Rectal smooth muscle tissue (tissue), 1 donor: Measurements from ENCODE around the gene PRAC1.
A peak's percentile ranks its signal among the peaks of the same experiment; 100 is the strongest.

Experiments used
- H3K27ac ChIP-seq: one replicate; pipeline ENCODE4 v1.7.0; 2013; ENCODE audit warnings: low read depth, low read length, inconsistent platforms
- H3K27me3 ChIP-seq: one replicate; pipeline ENCODE4 v1.7.0; 2013; ENCODE audit warnings: low read length; ENCODE audit not compliant: control insufficient read depth, insufficient read depth
- H3K36me3 ChIP-seq: one replicate; pipeline ENCODE4 v1.7.0; 2013; ENCODE audit warnings: low read length; ENCODE audit not compliant: control insufficient read depth, insufficient read depth
- H3K4me1 ChIP-seq: one replicate; pipeline ENCODE4 v1.7.0; 2013; ENCODE audit warnings: low read length; ENCODE audit not compliant: control insufficient read depth, insufficient read depth
- H3K4me3 ChIP-seq: one replicate; pipeline ENCODE4 v1.7.0; 2013; ENCODE audit warnings: low read length
- H3K9ac ChIP-seq: one replicate; pipeline ENCODE4 v1.7.0; 2013; ENCODE audit warnings: low read length

PRAC1 gene

DNA sequence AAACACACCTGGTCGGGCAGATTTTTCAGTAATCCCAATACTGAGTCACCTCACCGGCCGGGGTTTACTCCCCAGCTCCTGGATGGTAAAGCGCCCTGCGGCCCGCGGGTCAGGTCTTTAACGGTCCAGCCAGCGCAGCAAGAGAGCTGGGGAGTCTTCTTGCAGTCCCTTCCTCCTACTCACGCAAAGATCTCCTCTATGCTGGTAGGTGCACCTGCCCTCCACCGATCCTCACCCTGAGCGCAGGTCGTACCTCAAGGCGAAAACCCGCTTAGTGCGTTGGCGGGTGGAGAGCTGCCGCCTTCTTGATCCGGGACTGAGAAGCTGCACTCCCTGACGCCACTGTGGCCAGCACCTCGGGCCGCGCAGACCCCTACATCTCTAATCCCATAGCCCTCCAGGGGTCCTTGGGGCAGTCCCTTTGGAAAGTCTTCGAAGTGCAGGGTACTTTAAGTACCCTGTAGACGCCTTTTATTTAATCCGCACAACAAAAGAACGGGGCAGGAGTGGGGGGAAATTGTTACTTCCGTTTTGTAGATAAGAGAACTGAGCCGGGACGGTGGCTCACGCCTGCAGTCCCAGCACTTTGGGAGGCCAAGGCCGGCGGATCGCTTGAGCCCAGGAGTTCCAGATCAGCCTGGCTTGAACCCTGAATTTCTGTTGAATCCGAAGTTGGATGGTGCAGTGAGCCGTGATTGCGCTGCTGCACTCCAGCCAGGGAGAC, 16.6 kb upstream of the PRAC1 start:
- Histone ChIP-seq H3K36me3 (no peaks in the 10 kb centered on the region), H3K4me1 (no peaks in the 10 kb centered on the region), H3K27me3 (peaks cover 45% of the 10 kb centered on the region), H3K4me3 (no peak overlapping the region), H3K9ac (no peak overlapping the region), H3K27ac (no peak overlapping the region)

- Histone ChIP-seq H3K4me3 (no peak overlapping the region), H3K27me3 (peaks cover 41% of the 10 kb centered on the region)
Measured at GRCh38 chr17:48738424-48738802, 16.1 kb upstream of the PRAC1 start.

DNA sequence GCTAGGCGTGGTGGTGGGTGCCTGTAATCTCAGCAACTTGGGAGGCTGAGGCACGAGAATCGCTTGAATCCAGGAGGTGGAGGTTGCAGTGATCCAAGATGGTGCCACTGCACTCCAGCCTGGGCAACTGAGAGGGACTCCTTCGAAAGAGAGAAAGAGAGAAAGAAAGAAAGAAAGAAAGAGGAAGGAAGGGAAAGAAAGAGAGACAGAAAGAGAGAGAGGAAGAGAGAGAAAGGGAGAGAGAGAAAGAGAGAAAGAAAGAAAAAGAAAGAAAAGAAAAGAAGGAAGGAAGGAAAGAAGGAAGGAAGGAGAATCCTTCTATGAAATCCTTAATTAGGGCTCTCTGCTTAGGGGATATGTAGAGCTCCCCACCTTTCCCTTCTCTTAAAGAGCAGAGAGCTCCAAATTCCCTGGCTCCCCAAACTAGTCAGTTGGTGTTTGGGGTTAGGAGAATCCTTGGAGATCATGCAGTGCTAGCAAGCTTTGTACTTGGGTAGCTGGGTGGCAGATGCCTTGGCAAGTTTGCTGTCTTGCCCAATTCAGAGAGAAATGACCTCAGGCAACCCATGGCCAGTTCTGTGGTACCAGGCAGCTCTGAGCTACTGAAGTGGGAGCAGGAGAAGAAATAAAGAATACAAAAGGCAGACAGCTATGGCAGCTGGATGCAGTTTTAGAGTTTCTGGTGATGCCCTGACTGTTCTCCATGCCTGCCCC, 15.2 kb upstream of the PRAC1 start:
- peaks cover 40% of the 10 kb centered on the region for H3K27me3 ChIP-seq

More at GRCh38 chr17:48738424-48738802, 16.1 kb upstream of the PRAC1 start:
- H3K4me1 ChIP-seq: no peaks in the 10 kb centered on the region
- H3K9ac ChIP-seq: no peak overlapping the region
- H3K36me3 ChIP-seq: no peaks in the 10 kb centered on the region
- no peak overlapping the region for H3K27ac ChIP-seq

GRCh38 chr17:48735062-48735351, 12.7 kb upstream of the PRAC1 start:
- Histone ChIP-seq H3K36me3 (no peaks in the 10 kb centered on the region), H3K27me3 (peaks cover 42% of the 10 kb centered on the region), H3K27ac (no peak overlapping the region), H3K4me3 (no peak overlapping the region), H3K9ac (no peak overlapping the region), H3K4me1 (no peaks in the 10 kb centered on the region)

More for the DNA sequence above, 15.2 kb upstream of the PRAC1 start:
- no peaks in the 10 kb centered on the region for H3K36me3 ChIP-seq
- H3K4me1 ChIP-seq: no peaks in the 10 kb centered on the region
- no peak overlapping the region for H3K9ac ChIP-seq
- no peak overlapping the region for H3K27ac ChIP-seq
- H3K4me3 ChIP-seq: no peak overlapping the region

DNA sequence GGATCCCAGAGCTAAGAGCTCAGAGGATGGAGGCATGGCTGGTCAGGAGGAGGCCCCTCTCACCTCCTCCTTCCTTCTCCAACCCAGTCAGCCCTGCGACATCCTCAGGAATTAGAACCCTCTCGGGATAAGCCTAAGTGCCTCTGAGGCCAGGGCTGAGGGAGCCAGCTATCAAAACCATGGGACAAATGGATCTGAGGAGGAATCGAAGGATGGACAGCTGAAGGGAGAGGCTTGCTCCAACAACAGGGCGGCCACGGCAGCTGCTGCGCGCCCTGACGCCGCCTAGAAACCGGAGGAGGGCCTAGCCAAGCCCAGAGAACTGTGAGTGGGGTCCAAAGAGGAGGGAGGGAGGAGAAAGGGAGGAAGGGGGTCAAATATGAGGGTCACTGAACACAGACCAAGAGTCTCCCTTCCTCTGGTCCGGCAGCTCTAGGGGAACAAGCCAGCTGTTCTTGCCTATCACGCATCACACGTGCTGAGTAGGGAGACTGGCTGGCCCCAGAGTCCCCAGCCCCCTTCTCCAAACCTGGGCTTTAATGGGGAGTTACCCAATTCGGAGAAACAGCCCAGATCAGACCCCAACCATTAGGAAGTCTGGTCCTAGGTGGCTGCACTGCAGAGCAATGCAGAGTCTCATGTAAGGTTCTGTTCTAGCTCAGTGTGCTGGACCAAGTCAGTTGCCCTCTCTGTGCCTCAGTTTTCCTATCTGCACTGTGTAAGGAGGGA, 12.2 kb upstream of the PRAC1 start:
- H3K4me3 ChIP-seq: no peak overlapping the region
- H3K9ac ChIP-seq: no peak overlapping the region
- H3K27ac ChIP-seq: no peak overlapping the region
- no peaks in the 10 kb centered on the region for H3K4me1 ChIP-seq
- no peaks in the 10 kb centered on the region for H3K36me3 ChIP-seq
- peaks cover 42% of the 10 kb centered on the region for H3K27me3 ChIP-seq

GRCh38 chr17:48733632-48734328, 11.5 kb upstream of the PRAC1 start:
- H3K4me1 ChIP-seq: no peaks in the 10 kb centered on the region
- no peak overlapping the region for H3K27ac ChIP-seq
- no peak overlapping the region for H3K9ac ChIP-seq
- no peak overlapping the region for H3K4me3 ChIP-seq
- no peaks in the 10 kb centered on the region for H3K36me3 ChIP-seq
- H3K27me3 ChIP-seq: peaks cover 43% of the 10 kb centered on the region

- Histone ChIP-seq H3K27ac (no peak overlapping the region), H3K4me1 (no peaks in the 10 kb centered on the region), H3K36me3 (no peaks in the 10 kb centered on the region), H3K9ac (no peak overlapping the region), H3K4me3 (no peak overlapping the region), H3K27me3 (peaks cover 42% of the 10 kb centered on the region)
Measured at GRCh38 chr17:48732688-48733629, 10.6 kb upstream of the PRAC1 start.

GRCh38 chr17:48731355-48731754, 9.0 kb upstream of the PRAC1 start:
- H3K36me3 ChIP-seq: no peaks in the 10 kb centered on the region
- H3K27me3 ChIP-seq: peaks cover 51% of the 10 kb centered on the region
- H3K4me3 ChIP-seq: no peak overlapping the region
- H3K9ac ChIP-seq: no peak overlapping the region
- H3K4me1 ChIP-seq: no peaks in the 10 kb centered on the region
- H3K27ac ChIP-seq: no peak overlapping the region

- Histone ChIP-seq H3K36me3 (no peaks in the 10 kb centered on the region), H3K4me3 (no peak overlapping the region), H3K9ac (no peak overlapping the region), H3K27me3 (peaks cover 62% of the 10 kb centered on the region), H3K4me1 (no peaks in the 10 kb centered on the region), H3K27ac (no peak overlapping the region)
Measured at GRCh38 chr17:48730240-48730550, 7.9 kb upstream of the PRAC1 start.

- H3K4me1 ChIP-seq: no peaks in the 10 kb centered on the region
- H3K36me3 ChIP-seq: no peaks in the 10 kb centered on the region
- no peak overlapping the region for H3K9ac ChIP-seq
- H3K27ac ChIP-seq: no peak overlapping the region
- peaks cover 62% of the 10 kb centered on the region for H3K27me3 ChIP-seq
- peak overlapping the region; percentile 2 for H3K4me3 ChIP-seq
Measured at GRCh38 chr17:48729335-48730239, 7.3 kb upstream of the PRAC1 start.
